Heart right ventricle (tissue), 16 donors: ENCODE data around the gene GTF3C1. TPM values are rescaled to one million over a fixed set of nuclear protein-coding genes. Genes with fewer than 3 reads are reported as not detected.
A peak's percentile ranks its signal among the peaks of the same experiment; 100 is the strongest.

Experiments
- ATAC-seq, 8 donors: fragments of 200-7000 bp; cut with Tn5 transposase; one replicate each; pipeline ENCODE4 v1.9.1; 2020; ENCODE audit warnings: mild to moderate bottlenecking in 8 of 8, moderate library complexity in 8 of 8, moderate number of reproducible peaks in 1 of 8
- DNase-seq, 2 donors: peaks; one replicate each; pipeline ENCODE4 v3.0.0-alpha.2; 2020
- H3K27ac ChIP-seq, 10 donors: fragments of 200-600 bp; sonication (generic) in 2 of 10; one replicate each; pipeline versions ENCODE4 v1.5.0 to v1.8.0; 2020 to 2022; ENCODE audit warnings: mild to moderate bottlenecking in 3 of 10
- H3K27me3 ChIP-seq, 7 donors: fragments of 200-600 bp; one replicate each; pipeline ENCODE4 v1.8.0; 2021 to 2022; ENCODE audit warnings: mild to moderate bottlenecking in 2 of 7
- H3K36me3 ChIP-seq, 9 donors: fragments of 200-600 bp; sonication (generic) in 1 of 9; one replicate each; pipeline versions ENCODE4 v1.5.0 to v1.8.0; 2020 to 2022; ENCODE audit warnings: mild to moderate bottlenecking in 2 of 9
- H3K4me1 ChIP-seq, 9 donors: fragments of 200-600 bp; sonication (generic) in 1 of 9; one replicate each; pipeline versions ENCODE4 v1.5.0 to v1.8.0; 2020 to 2022; ENCODE audit warnings: mild to moderate bottlenecking in 4 of 9
- H3K4me3 ChIP-seq, 10 donors: fragments of 200-600 bp; sonication (generic) in 2 of 10; one replicate each; pipeline versions ENCODE4 v1.5.0 to v1.8.0; 2020 to 2022; ENCODE audit warnings: mild to moderate bottlenecking in 7 of 10, moderate library complexity in 2 of 10
- H3K9me3 ChIP-seq, 11 donors: fragments of 200-600 bp in 10 of 11; sonication (generic) in 2 of 11; one replicate each; pipeline versions ENCODE4 v1.5.0 to v1.8.0; 2013 to 2022; ENCODE audit warnings: mild to moderate bottlenecking in 2 of 11, control low read depth in 1 of 11, moderate library complexity in 1 of 11
- WGBS, 2 donors: extraction: QIAGEN DNeasy Blood & Tissue Kit; methylation state at CpG; one replicate each; pipeline ENCODE4 v1.1.7; 2013; ENCODE audit warnings: inconsistent platforms in 1 of 2; 5-methylcytosine and 5-hydroxymethylcytosine counted together
- intact Hi-C, 10 donors: fragments of 100-400 bp; cut with DNase I; formaldehyde crosslinking; loops; one replicate each; pipeline versions ENCODE4 v1.11.1 to v1.14.2; 2022
- polyA plus RNA-seq, 2 donors: library from polyadenylated mRNA; stranded (reverse); fragments of 200-250 nt; gene quantifications; one replicate each; pipeline ENCODE4 v1.2.3, GENCODE V29; 2013
- total RNA-seq, 10 donors: library from RNA; stranded (reverse); fragmentation: NEBNext Ultra II Directional in 3 of 10; extraction: Animal tissue kit (Norgen Biotek cat#: 25700) in 3 of 10; gene quantifications; one replicate each; pipeline versions ENCODE4 v1.2.1 to v1.2.4, GENCODE V29; 2021 to 2023
- TF ChIP-seq, protein P1 (sequence below), 9 donors: fragments of 200-600 bp; sonication (generic) in 2 of 9; IDR thresholded peaks; one replicate each; pipeline versions ENCODE4 v1.5.0 to v1.8.0; 2021 to 2022; ENCODE audit warnings: antibody characterized with exemption in 9 of 9, mild to moderate bottlenecking in 5 of 9, moderate library complexity in 1 of 9
- donor health status: Arrhythmogenic right ventricular cardiomyopathy.
- donor health status: ischemic (EF 13 %, LVEDD 7.1; RV severe dilation, severe dysfunction).
- donor health status: healthy with polysubstance abuse.
- donor health status: DM: no; HTN: yes; CAD: no.
- donor health status: DM: no; HTN: no; CAD: no.
- donor health status: ischemic (EF 25% LVEDD 6.9; RV normal size, moderate dysfunction).
- donor health status: ischemic (EF 25% LVEDD 5.7; RV mildly dilated, moderate dysfunction).
- donor health status: healthy.
- donor health status: DM: yes; HTN: yes; CAD: no.
- donor health status: Ischemic cardiomyopathy.
- donor health status: ischemic (EF 35%, LVEDD 5.7; RV mildly dilated, moderate dysfunction).
- donor health status: nonischemic (EF 11% LVEDD 7.7; RV severe dilation, severe dysfunction).
- donor health status: DM: yes; HTN: yes; CAD: no.
- donor health status: PGD.
- donor health status: ischemic (EF 29% LVEDD 5.4; RV normal size, mild dysfunction).
- donor health status: nonischemic (EF 23%, LVEDD 6.1; RV moderate dilation, normal function).

Gene GTF3C1
- total and polyA plus RNA-seq, 12 donors = 48.1 to 133 (median 62.8) TPM

DNA sequence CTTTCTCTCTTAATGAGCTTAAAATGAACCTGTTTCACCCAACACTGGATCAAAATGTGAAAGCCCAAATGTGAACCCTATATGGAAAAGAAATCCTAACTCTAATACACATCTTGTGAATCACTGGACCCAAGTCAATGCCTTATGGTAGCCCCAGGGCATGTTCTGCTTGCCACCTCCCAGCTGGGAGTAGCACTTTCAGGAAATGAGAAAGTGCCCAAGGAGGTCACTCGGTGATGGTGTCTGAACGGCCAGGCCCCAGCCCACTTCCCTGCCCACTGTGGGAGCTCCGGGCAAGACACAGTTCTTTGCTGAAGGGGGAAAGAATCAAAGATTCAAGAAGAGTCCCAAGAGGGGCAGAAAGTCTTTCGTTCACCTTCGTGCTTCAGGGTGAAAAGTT is 46.1 kb downstream of the GTF3C1 start:
- no peaks in the 10 kb centered on the region for H3K9me3 ChIP-seq
- intact Hi-C loops = no loop called here
- H3K36me3 ChIP-seq = peaks cover 0 to 100% (median 92%) of the 10 kb centered on the region in 9 donors
- no peaks in the 10 kb centered on the region for H3K27me3 ChIP-seq
- peaks cover 0 to 32% (median 22%) of the 10 kb centered on the region in 9 donors for H3K4me1 ChIP-seq
- DNase-seq (no peak), ATAC-seq (no peak)
- TF ChIP-seq, protein P1, sequence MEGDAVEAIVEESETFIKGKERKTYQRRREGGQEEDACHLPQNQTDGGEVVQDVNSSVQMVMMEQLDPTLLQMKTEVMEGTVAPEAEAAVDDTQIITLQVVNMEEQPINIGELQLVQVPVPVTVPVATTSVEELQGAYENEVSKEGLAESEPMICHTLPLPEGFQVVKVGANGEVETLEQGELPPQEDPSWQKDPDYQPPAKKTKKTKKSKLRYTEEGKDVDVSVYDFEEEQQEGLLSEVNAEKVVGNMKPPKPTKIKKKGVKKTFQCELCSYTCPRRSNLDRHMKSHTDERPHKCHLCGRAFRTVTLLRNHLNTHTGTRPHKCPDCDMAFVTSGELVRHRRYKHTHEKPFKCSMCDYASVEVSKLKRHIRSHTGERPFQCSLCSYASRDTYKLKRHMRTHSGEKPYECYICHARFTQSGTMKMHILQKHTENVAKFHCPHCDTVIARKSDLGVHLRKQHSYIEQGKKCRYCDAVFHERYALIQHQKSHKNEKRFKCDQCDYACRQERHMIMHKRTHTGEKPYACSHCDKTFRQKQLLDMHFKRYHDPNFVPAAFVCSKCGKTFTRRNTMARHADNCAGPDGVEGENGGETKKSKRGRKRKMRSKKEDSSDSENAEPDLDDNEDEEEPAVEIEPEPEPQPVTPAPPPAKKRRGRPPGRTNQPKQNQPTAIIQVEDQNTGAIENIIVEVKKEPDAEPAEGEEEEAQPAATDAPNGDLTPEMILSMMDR (IDR thresholded peaks at IDR 0.05) = no peak
- H3K4me3 ChIP-seq = no peak overlapping the region
- peak overlapping the region in 3 of 10 donors; percentile 4 to 33 (median 15) for H3K27ac ChIP-seq
- WGBS, 2 donors = 78 to 95% methylated on average over 5 of the region's 5 CpGs

DNA sequence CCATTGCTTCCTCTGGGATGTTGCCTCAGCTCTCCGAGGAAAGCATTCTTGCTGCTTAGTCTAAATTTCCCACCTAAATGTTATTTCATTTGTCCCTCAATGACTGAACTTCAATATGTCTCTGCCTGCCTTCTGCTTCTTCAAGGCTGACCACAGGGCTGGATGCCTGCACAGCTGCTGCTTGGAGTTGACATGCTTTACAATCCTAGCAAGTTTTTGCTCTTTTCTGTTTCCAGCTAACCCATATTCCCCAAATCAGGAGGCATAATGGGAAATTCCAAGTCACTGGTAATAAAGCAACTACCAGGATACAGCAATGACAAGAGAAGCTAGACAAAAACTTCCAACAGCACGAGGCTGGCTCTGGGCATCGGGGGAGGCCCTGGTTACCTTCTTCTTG is 48.9 kb downstream of the GTF3C1 start:
- Histone ChIP-seq H3K27ac (no peak overlapping the region), H3K27me3 (no peaks in the 10 kb centered on the region), H3K4me1 (peaks cover 0 to 26% (median 20%) of the 10 kb centered on the region in 9 donors), H3K9me3 (no peaks in the 10 kb centered on the region), H3K36me3 (peaks cover 0 to 100% (median 87%) of the 10 kb centered on the region in 9 donors), H3K4me3 (no peak overlapping the region)
- 90 to 98% methylated on average over 3 of the region's 3 CpGs for WGBS, 2 donors
- ATAC-seq (no peak), DNase-seq (no peak)
- intact Hi-C loops = no loop called here
- TF ChIP-seq, protein P1 (IDR thresholded peaks at IDR 0.05) = no peak

- DNase-seq (peak in 1 of 2 donors; percentile 41), ATAC-seq (peak; percentile 61 to 90 (median 85))
- intact Hi-C loops = no loop called here
- Histone ChIP-seq H3K27me3 (no peaks in the 10 kb centered on the region), H3K4me1 (peaks cover 0 to 15% (median 9%) of the 10 kb centered on the region in 9 donors), H3K36me3 (peaks cover 0 to 100% (median 86%) of the 10 kb centered on the region in 9 donors), H3K27ac (peak overlapping the region in 8 of 10 donors; percentile 42 to 85 (median 66)), H3K9me3 (no peaks in the 10 kb centered on the region), H3K4me3 (no peak overlapping the region)
- WGBS, 2 donors = 75 to 79% methylated on average over 9 of the region's 9 CpGs
- TF ChIP-seq, protein P1 (IDR thresholded peaks at IDR 0.05) = no peak
Observed at GRCh38 chr16:27499659-27500055, 50.1 kb downstream of the GTF3C1 start.

- Histone ChIP-seq H3K9me3 (no peaks in the 10 kb centered on the region), H3K27ac (peak overlapping the region in 8 of 10 donors; percentile 42 to 85 (median 66)), H3K4me1 (peaks cover 0 to 14% (median 8%) of the 10 kb centered on the region in 9 donors), H3K4me3 (no peak overlapping the region), H3K27me3 (no peaks in the 10 kb centered on the region), H3K36me3 (peaks cover 0 to 100% (median 85%) of the 10 kb centered on the region in 9 donors)
- ATAC-seq (peak in 7 of 8 donors; percentile 7 to 57 (median 50)), DNase-seq (no peak)
- TF ChIP-seq, protein P1 (IDR thresholded peaks at IDR 0.05) = no peak
- intact Hi-C loops = no loop called here
- 72 to 80% methylated on average over 14 of the region's 14 CpGs for WGBS, 2 donors
Observed at GRCh38 chr16:27498916-27499658, 50.6 kb downstream of the GTF3C1 start.
